OCI-LY1 (cell line): ENCODE data around the gene PIP4P1.

Source experiments
- CTCF ChIP-seq: fragments of 200-600 bp; sonication (generic), shearing (Covaris generic); IDR thresholded peaks from 2 replicates; pipeline ENCODE4 v1.5.1; 2017; ENCODE audit warnings: mild to moderate bottlenecking, antibody characterized with exemption, low read length, moderate library complexity, mixed read lengths
- EZH2 ChIP-seq: fragments of 200-600 bp; sonication (generic), shearing (Covaris generic); IDR thresholded peaks from 2 replicates; pipeline ENCODE4 v1.8.0; 2017; ENCODE audit warnings: borderline replicate concordance, mixed run types, mild to moderate bottlenecking, antibody characterized with exemption, low read length, moderate library complexity, mixed read lengths

- TF ChIP-seq CTCF: no peak
- no peak for TF ChIP-seq EZH2
Observed at GRCh38 chr14:20440882-20441281, 20.4 kb downstream of the PIP4P1 start.
